ENCODE measurements around the gene PPP1R1B. TPM values are rescaled to one million over a fixed set of nuclear protein-coding genes. Genes with fewer than 3 reads are reported as not detected.

PPP1R1B gene
- total RNA-seq, 1 experiment from 2014 or later: 8.3 TPM

- peaks cover 24% of the 10 kb centered on the region for H3K4me1 Mint-ChIP-seq (ENCODE audit: low read depth, unreplicated experiment)
- no TSS peak for BruUV-seq (replicated peaks)
- TF ChIP-seq CTCF (IDR thresholded peaks at IDR 0.05; ENCODE audit: unreplicated experiment): no peak
- CTCF ChIA-PET: interaction anchor here (0.8 to 161.2 kb wide), 11 partner anchors 9 to 355 kb away, joined by 3 to 42089 read pairs (median 357); partner anchors contain the start of genes ERBB2, GRB7, GSDMA and GSDMB
- H3K36me3 Mint-ChIP-seq (ENCODE audit: insufficient read depth, unreplicated experiment): peaks cover 40% of the 10 kb centered on the region
- intact Hi-C loops (cut with micrococcal nuclease; ENCODE audit: unreplicated experiment): no loop called here
- DNase-seq: peak; percentile 77
- no peak overlapping the region for H3K4me3 Mint-ChIP-seq (ENCODE audit: low read depth, unreplicated experiment)
- peaks cover 100% of the 10 kb centered on the region for H3K27me3 Mint-ChIP-seq (ENCODE audit: unreplicated experiment)
- no peaks in the 10 kb centered on the region for H3K9me3 Mint-ChIP-seq (ENCODE audit: low read depth, unreplicated experiment)
- H3K27ac Mint-ChIP-seq (ENCODE audit: unreplicated experiment): no peak overlapping the region
Observed at GRCh38 chr17:39611401-39612112, 15.2 kb upstream of the PPP1R1B start.

- peaks cover 20% of the 10 kb centered on the region for H3K4me1 Mint-ChIP-seq (ENCODE audit: low read depth, unreplicated experiment)
- intact Hi-C loops (cut with micrococcal nuclease; ENCODE audit: unreplicated experiment): no loop called here
Observed at GRCh38 chr17:39612291-39612894, 14.4 kb upstream of the PPP1R1B start.

GRCh38 chr17:39612935-39613464, 13.8 kb upstream of the PPP1R1B start:
- peaks cover 19% of the 10 kb centered on the region for H3K4me1 Mint-ChIP-seq (ENCODE audit: low read depth, unreplicated experiment)
- no TSS peak for BruUV-seq (replicated peaks)
- CTCF ChIA-PET: interaction anchor here (0.6 to 161.2 kb wide), 30 partner anchors 8 to 1718 kb away, joined by 3 to 42089 read pairs (median 4); partner anchors contain the start of genes ERBB2, GRB7, GSDMA and GSDMB
- no peak for TF ChIP-seq CTCF (IDR thresholded peaks at IDR 0.05; ENCODE audit: unreplicated experiment)
- peaks cover 99% of the 10 kb centered on the region for H3K27me3 Mint-ChIP-seq (ENCODE audit: unreplicated experiment)
- no peak overlapping the region for H3K4me3 Mint-ChIP-seq (ENCODE audit: low read depth, unreplicated experiment)
- H3K27ac Mint-ChIP-seq (ENCODE audit: unreplicated experiment): peak overlapping the region; percentile 2
- no peaks in the 10 kb centered on the region for H3K9me3 Mint-ChIP-seq (ENCODE audit: low read depth, unreplicated experiment)
- intact Hi-C loops (cut with micrococcal nuclease; ENCODE audit: unreplicated experiment): no loop called here
- H3K36me3 Mint-ChIP-seq (ENCODE audit: insufficient read depth, unreplicated experiment): peaks cover 41% of the 10 kb centered on the region
- peak; percentile 84 for DNase-seq

More at GRCh38 chr17:39612291-39612894, 14.4 kb upstream of the PPP1R1B start:
- no peaks in the 10 kb centered on the region for H3K9me3 Mint-ChIP-seq (ENCODE audit: low read depth, unreplicated experiment)
- BruUV-seq (replicated peaks): no TSS peak
- peak overlapping the region; percentile 2 for H3K27ac Mint-ChIP-seq (ENCODE audit: unreplicated experiment)
- peaks cover 100% of the 10 kb centered on the region for H3K27me3 Mint-ChIP-seq (ENCODE audit: unreplicated experiment)
- peaks cover 40% of the 10 kb centered on the region for H3K36me3 Mint-ChIP-seq (ENCODE audit: insufficient read depth, unreplicated experiment)
- no peak for TF ChIP-seq CTCF (IDR thresholded peaks at IDR 0.05; ENCODE audit: unreplicated experiment)
- DNase-seq: no peak
- H3K4me3 Mint-ChIP-seq (ENCODE audit: low read depth, unreplicated experiment): no peak overlapping the region
- CTCF ChIA-PET: interaction anchor here (0.5 to 161.2 kb wide), 29 partner anchors 8 to 1218 kb away, joined by 3 to 42089 read pairs (median 4); partner anchors contain the start of genes ERBB2, GRB7, GSDMA and GSDMB

GRCh38 chr17:39614545-39615157, 12.1 kb upstream of the PPP1R1B start:
- Mint-ChIP-seq H3K27me3 (ENCODE audit: unreplicated experiment) (peaks cover 99% of the 10 kb centered on the region), H3K27ac (ENCODE audit: unreplicated experiment) (no peak overlapping the region), H3K9me3 (ENCODE audit: low read depth, unreplicated experiment) (no peaks in the 10 kb centered on the region), H3K36me3 (ENCODE audit: insufficient read depth, unreplicated experiment) (peaks cover 51% of the 10 kb centered on the region), H3K4me3 (ENCODE audit: low read depth, unreplicated experiment) (no peak overlapping the region), H3K4me1 (ENCODE audit: low read depth, unreplicated experiment) (peaks cover 34% of the 10 kb centered on the region)
- no peak for TF ChIP-seq CTCF (IDR thresholded peaks at IDR 0.05; ENCODE audit: unreplicated experiment)
- CTCF ChIA-PET: interaction anchor here (0.6 to 161.2 kb wide), 19 partner anchors 6 to 560 kb away, joined by 3 to 42089 read pairs (median 8); partner anchors contain the start of genes ERBB2, GRB7, GSDMA and GSDMB
- intact Hi-C loops (cut with micrococcal nuclease; ENCODE audit: unreplicated experiment): loop anchor here (5.0 kb wide), 1 partner anchor 483 kb away; no protein-coding TSS in a partner anchor
- no TSS peak for BruUV-seq (replicated peaks)
- peak; percentile 75 for DNase-seq
